Measurements from ENCODE around the gene KRTAP9-2.
"Not testable (repeated sequence)": the region's sequence is repeated elsewhere in the genome, so short reads cannot be mapped to it uniquely, and the experiment has no call there.

Gene KRTAP9-2, protein sequence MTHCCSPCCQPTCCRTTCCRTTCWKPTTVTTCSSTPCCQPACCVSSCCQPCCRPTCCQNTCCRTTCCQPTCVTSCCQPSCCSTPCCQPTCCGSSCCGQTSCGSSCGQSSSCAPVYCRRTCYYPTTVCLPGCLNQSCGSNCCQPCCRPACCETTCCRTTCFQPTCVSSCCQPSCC

DNA sequence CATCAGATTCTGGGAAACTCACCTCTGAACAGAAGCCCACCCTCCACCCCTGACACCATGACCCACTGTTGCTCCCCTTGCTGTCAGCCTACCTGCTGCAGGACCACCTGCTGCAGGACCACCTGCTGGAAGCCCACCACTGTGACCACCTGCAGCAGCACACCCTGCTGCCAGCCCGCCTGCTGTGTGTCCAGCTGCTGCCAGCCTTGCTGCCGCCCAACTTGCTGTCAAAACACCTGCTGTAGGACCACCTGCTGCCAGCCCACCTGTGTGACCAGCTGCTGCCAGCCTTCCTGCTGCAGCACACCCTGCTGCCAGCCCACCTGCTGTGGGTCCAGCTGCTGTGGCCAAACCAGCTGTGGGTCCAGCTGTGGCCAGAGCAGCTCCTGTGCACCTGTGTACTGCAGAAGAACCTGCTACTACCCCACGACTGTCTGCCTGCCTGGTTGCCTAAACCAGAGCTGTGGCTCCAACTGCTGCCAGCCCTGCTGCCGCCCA, at the start of gene KRTAP9-2:
KRTAP9-2 (plus strand) TSS at position 51 of the 498 bp plus-strand sequence; CDS start at position 58, 7 bp downstream.
- not testable (repeated sequence) for DNase-seq

- DNase-seq = no peak
Observed at GRCh38 chr17:41176744-41177387, 49.6 kb upstream of the KRTAP9-2 start.

DNA sequence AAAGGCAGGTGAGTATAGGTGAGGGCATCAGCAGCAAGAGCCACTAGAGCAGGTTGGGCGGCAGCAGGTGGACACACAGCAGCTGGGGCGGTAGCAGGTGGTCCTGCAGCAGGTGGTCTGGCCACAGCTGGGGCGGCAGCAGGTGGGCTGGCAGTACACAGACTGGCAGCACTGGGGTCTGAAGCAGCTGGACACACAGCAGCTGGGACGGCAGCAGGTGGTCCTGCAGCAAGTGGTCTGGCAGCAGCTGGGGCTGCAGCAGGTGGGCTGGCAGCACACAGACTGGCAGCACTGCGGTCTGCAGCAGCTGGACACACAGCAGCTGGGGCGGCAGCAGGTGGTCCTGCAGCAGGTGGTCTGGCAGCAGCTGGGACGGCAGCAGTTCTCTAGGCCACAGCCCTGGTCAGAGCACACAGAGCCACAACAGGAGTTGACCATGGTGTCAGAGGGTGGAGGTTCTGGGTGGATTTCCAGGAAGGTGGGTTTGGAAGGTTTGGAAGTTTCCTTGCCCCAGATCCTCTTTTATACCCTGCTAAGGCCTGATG, 48.6 kb upstream of the KRTAP9-2 start, which contains the start of gene KRTAP4-2:
KRTAP4-2 (minus strand) TSS at position 495 of the 545 bp plus-strand sequence; CDS start at position 438, 57 bp downstream.
- no peak for DNase-seq

DNA sequence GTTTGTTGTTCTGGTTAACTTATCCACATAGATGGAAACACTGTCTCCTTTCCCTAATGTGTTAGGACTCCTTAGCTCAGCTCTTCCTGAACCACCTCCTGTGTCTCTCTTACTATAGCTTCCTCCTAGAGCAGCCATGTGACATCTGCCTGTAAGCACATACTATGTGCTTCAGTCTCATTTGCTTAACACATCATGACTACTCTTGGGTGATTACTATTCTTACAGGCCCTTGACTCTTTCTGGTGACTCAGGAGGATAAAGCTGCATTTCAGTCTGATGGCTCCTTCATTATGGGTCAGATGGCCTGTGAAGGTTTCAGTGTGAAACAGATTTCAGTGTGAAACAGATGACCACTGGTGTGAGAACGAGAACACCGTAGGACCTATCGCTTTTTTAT, 48.1 kb upstream of the KRTAP9-2 start:
- no peak for DNase-seq

DNA sequence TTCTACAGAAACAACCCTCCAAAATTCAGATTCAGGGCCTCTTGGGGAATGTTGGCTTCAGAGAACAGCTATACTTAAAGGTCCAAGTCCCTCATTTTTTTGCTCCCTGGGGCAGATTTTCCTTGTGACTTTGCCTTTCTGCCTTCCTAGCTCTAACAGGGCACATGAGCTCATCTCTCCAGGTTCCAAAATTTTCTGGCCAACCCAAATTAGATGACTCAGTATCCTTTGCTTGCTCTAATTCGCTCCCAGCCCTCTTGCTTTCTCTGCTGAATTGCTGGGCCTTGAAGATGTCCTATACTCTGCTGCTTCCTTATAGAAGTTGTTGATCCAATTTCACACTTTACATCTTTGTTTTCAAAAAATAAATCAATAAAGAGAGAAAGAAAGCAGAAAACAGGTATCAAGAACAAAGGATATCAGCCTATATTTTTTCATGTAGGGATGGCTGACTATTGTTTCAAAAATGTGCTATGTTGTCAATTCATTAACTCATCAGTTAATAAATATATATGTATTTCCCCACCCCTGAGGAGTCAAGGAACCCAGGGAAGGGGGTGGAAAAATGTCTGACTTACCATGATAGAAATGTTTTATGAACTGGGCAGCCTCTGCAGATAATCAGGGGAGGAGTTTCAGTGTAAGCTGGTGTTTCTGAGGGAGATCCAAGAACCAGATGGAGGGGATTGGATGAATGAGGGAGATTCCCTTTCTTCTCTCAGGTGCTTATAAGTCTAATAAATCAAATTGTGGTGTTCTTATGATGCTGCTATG, 47.4 kb upstream of the KRTAP9-2 start:
- no peak for DNase-seq

DNA sequence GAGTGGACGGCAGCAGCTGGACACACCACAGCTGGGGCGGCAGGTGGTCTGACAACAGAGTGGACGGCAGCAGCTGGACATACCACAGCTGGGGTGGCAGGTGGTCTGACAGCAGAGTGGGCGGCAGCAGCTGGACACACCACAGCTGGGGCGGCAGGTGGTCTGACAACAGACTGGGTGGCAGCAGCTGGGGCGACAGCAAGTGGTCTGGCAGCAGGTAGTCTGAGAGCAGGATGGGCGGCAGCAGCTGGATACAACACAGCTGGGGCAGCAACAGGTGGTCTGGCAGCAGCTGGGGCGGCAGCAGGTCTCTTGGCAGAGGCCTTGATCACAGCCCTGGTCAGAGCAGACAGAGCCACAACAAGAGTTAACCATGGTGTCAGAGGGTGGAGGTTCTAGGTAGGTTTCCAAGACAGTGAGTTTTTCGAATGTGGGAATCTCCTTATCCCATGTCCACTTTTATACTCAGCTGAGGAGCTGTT, 41.9 kb upstream of the KRTAP9-2 start, which contains the start of gene KRTAP4-1:
KRTAP4-1 (minus strand) TSS at position 432 of the 482 bp plus-strand sequence; CDS start at position 375, 57 bp downstream.
- no peak for DNase-seq

GRCh38 chr17:41185001-41185400, 41.4 kb upstream of the KRTAP9-2 start:
- no peak for DNase-seq

GRCh38 chr17:41186872-41187271, 39.6 kb upstream of the KRTAP9-2 start:
- no peak for DNase-seq

DNA sequence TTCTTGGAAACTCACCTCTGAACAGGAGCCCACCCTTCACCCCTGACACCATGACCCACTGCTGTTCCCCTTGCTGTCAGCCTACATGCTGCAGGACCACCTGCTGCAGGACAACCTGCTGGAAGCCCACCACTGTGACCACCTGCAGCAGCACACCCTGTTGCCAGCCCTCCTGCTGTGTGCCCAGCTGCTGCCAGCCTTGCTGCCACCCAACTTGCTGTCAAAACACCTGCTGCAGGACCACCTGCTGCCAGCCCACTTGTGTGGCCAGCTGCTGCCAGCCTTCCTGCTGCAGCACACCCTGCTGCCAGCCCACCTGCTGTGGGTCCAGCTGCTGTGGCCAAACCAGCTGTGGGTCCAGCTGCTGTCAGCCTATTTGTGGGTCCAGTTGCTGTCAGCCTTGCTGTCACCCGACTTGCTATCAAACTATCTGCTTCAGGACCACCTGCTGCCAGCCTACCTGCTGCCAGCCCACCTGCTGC, 36.6 kb upstream of the KRTAP9-2 start, which contains the start of gene KRTAP9-1:
KRTAP9-1 (plus strand) TSS at position 51 of the 482 bp plus-strand sequence; CDS start at position 51, 0 bp downstream.
- not testable (repeated sequence) for DNase-seq

DNA sequence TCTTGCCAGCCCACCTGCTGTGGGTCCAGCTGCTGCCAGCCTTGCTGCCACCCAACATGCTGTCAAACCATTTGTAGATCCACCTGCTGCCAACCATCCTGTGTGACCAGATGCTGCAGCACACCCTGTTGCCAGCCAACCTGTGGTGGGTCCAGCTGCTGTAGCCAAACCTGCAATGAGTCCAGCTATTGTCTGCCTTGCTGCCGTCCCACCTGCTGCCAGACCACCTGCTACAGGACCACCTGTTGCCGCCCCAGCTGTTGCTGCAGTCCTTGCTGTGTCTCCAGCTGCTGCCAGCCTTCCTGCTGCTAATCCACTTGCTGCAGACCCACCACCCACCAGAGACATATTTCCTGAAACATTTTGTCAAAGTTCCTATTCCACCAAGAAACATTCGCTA, 36.1 kb upstream of the KRTAP9-2 start:
- no peak for DNase-seq

DNA sequence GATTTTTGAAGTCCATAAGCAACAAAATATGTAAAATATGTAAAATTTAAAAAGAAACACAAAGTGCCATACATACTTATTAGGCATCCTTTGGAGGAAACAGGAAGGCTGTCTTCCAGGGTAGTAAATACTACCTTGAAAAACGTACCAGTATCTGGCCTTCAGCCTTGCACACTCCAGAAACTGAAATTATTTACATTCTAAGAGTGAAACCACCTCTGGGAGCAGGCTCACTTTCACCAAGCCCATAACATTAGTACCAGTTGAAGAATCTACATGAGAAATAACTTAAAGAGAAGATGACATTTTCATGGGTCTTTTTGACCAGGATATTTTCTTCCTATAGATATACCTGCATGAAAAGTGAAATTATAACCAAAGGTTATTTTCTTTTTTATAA, 30.4 kb upstream of the KRTAP9-2 start:
- DNase-seq = no peak

DNA sequence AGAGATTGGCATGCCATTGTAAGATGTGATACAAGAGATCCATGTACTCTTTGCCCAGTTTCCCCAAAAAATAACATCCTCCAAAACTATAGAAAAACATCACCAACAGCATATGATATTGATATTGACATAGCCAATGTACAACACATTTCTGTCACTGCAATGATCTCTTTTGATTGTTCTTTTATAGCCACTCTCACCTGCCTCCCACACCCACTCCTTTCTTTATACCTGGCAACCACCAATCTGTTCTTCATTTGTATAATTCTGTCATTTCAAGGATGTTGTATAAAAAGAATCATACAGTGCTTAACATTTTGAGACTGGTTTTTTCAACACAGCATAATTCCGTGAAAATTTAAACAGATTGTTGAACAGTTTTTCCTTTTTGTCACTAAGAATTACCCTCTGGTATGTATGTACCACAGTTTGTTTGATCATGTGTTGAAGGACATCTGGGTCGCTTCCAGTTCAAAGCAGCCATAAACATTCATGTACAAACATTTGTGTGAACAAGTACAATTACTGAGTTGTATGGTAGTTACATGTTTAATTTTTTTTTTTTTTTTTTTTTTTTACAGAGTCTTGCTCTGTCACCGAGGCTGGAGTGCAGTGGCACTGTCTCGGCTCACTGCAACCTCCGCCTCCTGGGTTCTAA, 26.9 kb upstream of the KRTAP9-2 start:
- DNase-seq = no peak

DNA sequence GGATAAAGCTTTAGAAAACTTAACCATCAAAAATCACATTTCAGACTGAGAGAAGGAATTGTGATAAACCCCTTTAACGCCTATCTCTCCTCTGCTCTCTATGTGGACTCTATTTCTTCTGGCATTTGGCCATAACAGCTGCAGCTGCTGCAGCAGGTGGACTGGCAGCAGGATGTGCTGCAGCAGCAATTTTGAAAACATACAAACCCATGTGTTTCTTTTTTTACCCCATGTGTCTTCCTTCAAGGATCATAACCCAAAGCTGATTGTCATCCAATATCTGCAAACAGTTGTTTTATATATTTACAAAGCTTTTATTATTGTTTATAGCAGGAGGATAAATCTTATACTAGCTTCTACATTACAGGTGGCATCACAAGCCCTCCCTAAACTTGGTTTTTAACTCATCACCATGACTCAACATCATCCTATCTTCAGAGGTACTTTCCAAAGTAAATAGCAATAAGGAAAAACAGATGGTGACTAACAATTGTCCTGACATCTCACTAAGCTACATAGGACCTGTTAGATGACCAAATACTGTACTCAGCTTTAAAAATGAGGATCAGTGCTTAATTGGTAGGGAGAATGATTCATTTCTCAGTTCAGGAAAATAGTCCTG, 14.5 kb upstream of the KRTAP9-2 start:
- peak; percentile 2 for DNase-seq

DNA sequence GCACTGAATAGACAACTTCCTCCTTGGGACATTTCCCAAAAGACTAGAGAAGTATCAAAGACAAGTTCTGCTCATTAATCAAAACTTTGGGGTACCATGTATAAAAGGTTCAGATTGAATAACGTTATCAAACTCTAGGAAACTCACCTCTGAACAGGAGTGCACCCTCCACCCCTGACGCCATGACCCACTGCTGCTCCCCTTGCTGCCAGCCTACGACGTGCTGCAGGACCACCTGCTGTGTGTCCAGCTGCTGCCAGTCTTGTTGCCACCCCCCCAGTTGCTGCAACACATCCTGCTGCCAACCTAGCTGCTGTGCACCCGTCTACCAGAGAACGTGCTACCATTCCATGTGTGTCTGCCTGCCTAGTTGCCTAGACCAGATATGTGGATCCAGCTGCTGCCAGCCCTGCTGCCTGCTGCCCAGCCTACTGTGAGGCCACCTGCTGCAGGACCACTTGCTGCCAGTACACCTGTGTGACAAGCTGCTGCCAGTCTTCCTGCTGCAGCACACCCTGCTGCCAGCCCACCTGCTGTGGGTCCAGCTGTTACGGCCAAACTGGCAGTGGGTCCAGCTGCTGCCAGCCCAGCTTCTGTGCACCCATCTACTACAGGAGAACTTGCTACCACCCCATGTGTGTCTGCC, 13.8 kb upstream of the KRTAP9-2 start:
- no peak for DNase-seq

GRCh38 chr17:41215681-41216080, 10.8 kb upstream of the KRTAP9-2 start:
- no peak for DNase-seq

DNA sequence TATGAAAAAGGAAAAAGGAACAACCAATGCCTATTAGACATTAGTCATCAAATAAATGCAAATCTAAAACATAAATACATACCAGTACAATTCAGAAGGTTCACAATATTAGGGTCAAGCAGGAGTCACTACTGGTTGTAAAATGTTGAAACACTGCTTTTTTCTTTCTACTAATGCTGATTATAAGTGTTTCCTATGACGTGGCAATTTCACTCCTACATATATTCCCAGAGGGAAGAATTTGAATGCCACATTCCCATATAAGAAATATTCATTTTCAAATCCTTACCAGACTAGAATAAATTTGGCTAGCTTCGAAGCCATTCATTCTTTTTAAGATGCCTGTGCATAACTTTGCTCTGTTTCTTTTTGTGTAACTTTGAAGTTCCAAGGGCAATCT, 2.6 kb upstream of the KRTAP9-2 start:
- no peak for DNase-seq

DNA sequence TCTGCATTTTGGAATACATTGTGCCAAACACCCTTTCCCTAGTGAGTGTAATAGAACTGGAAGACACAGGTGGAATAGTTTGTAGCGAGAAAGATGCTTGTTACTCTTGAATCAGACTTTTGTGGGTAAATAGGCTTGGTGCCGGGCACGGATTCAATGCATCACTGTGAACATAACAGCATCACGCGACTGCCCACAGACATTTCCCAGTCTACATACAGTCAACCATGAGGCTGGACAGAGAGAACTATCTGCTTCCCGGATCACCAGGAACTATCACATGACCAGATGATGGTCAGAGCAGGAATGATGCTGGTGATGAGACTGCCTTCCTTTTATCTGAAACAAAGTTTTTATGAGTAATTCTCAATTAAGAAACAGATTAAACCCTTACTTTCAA, 397 bp upstream of the KRTAP9-2 start:
- DNase-seq = no peak

DNA sequence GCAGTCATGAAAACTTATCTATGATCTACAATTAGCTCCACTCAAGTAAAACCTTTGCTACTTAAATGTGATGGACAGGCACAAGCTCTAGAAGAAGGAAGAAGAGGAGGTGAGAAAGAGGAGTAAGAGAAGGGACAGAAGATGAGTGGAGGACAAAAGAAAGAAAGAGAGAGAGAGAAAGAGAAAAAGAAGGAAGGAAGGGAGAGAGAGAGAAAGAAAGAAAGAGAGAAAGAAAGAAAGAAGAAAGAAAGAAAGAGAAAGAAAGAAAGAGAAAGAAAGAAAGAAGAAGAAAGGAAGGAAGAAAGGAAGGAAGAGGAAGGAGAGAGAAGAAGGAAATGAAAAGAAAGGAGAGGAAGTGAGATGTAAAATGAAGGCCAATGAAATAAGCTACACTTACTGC, 3.6 kb downstream of the KRTAP9-2 start:
- DNase-seq = no peak

DNA sequence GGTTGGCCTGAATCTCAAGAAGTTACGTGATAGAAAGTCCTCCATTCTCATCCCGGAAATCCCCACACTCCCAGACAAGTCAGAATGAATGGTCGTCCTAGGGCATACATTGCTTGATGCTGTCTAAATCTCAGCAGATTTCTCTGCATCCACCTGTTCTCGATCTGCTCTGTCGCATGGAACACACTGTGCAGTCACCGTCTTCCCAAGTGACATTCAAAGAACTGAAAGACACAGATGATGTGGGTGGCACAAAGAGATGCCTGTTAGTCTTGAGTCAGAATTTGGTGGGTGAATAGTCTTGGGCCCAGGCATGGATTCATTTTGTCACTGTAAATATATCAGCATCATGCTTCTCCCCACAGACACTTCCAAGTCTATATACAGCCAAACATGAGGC, 5.3 kb downstream of the KRTAP9-2 start:
- DNase-seq = no peak

GRCh38 chr17:41232399-41233105, 6.1 kb downstream of the KRTAP9-2 start, which contains the start of gene KRTAP9-3:
Gene KRTAP9-3, plus strand, starts transcription at chr17:41232449. Its CDS starts 53 bp downstream, at chr17:41232502.
- not testable (repeated sequence) for DNase-seq
